HepG2 (cell line): ENCODE measurements around the gene ZNF341. TPM values are rescaled to one million over a fixed set of nuclear protein-coding genes. Genes with fewer than 3 reads are reported as not detected.

Source experiments
- CBX5 ChIP-seq: sonication (generic); formaldehyde crosslinking; IDR thresholded peaks from 2 replicates; pipeline ENCODE4 v1.4.0; 2020; ENCODE audit warnings: missing genetic modification reagents, borderline replicate concordance
- ETV5 ChIP-seq: IDR thresholded peaks from 2 replicates; pipeline ENCODE4 v1.6.1; 2018; ENCODE audit warnings: missing biosample characterization, missing genetic modification reagents, inconsistent platforms, borderline replicate concordance
- FOSL2 ChIP-seq: sonication (generic); formaldehyde crosslinking; IDR thresholded peaks from 2 replicates; pipeline ENCODE4 v1.4.0; 2020; ENCODE audit warnings: missing genetic modification reagents
- FOXA3 ChIP-seq: IDR thresholded peaks from 2 replicates; pipeline ENCODE4 v1.6.1; 2016; ENCODE audit warnings: missing genetic modification reagents, missing compliant biosample characterization
- GATAD1 ChIP-seq: IDR thresholded peaks from 2 replicates; pipeline ENCODE4 v1.6.1; 2016; ENCODE audit warnings: missing genetic modification reagents, missing compliant biosample characterization
- HIVEP1 ChIP-seq: sonication (generic); formaldehyde crosslinking; IDR thresholded peaks from 2 replicates; pipeline ENCODE4 v1.4.0; 2020; ENCODE audit warnings: mild to moderate bottlenecking, missing genetic modification reagents
- JUND ChIP-seq: sonication (generic); formaldehyde crosslinking; IDR thresholded peaks from 2 replicates; pipeline ENCODE4 v1.8.0; 2022; ENCODE audit warnings: mild to moderate bottlenecking, missing genetic modification reagents
- KAT8 ChIP-seq: IDR thresholded peaks from 2 replicates; pipeline ENCODE4 v1.6.1; 2016; ENCODE audit warnings: missing genetic modification reagents, missing compliant biosample characterization
- MEF2D ChIP-seq: sonication (generic); formaldehyde crosslinking; IDR thresholded peaks from 2 replicates; pipeline ENCODE4 v1.5.1; 2020; ENCODE audit warnings: mild to moderate bottlenecking, missing genetic modification reagents
- PATZ1 ChIP-seq: sonication (generic); formaldehyde crosslinking; IDR thresholded peaks from 2 replicates; pipeline ENCODE4 v1.4.0; 2020; ENCODE audit warnings: missing genetic modification reagents
- PHB2 ChIP-seq: fragments of 450-650 bp; IDR thresholded peaks from 2 replicates; pipeline ENCODE4 v1.6.1; 2018; ENCODE audit not compliant: partially characterized antibody
- RXRA ChIP-seq: sonication (generic); formaldehyde crosslinking; IDR thresholded peaks from 2 replicates; pipeline ENCODE4 v1.5.1; 2020; ENCODE audit warnings: missing genetic modification reagents
- SOX5 ChIP-seq: IDR thresholded peaks from 2 replicates; pipeline ENCODE4 v1.6.1; 2016; ENCODE audit warnings: borderline replicate concordance
- TCF7 ChIP-seq: sonication (generic); IDR thresholded peaks from 2 replicates; pipeline ENCODE4 v1.6.1; 2016; ENCODE audit warnings: antibody characterized with exemption, low read depth
- ZMYM3 ChIP-seq: sonication (generic); formaldehyde crosslinking; IDR thresholded peaks from 2 replicates; pipeline ENCODE4 v1.5.1; 2020; ENCODE audit warnings: mild to moderate bottlenecking, missing genetic modification reagents
- ZNF33B ChIP-seq: sonication (generic); formaldehyde crosslinking; IDR thresholded peaks from 2 replicates; pipeline ENCODE4 v1.5.1; 2020; ENCODE audit warnings: mild to moderate bottlenecking, missing genetic modification reagents
- ZNF430 ChIP-seq: sonication (generic); formaldehyde crosslinking; IDR thresholded peaks from 2 replicates; pipeline ENCODE4 v1.9.0; 2021; ENCODE audit warnings: mild to moderate bottlenecking, missing genetic modification reagents
- ZNF484 ChIP-seq: sonication (generic); formaldehyde crosslinking; IDR thresholded peaks from 2 replicates; pipeline ENCODE4 v1.5.1; 2020; ENCODE audit warnings: mild to moderate bottlenecking, low read depth, missing genetic modification reagents, borderline replicate concordance
- ZNF496 ChIP-seq: sonication (generic); formaldehyde crosslinking; IDR thresholded peaks from 2 replicates; pipeline ENCODE4 v1.8.1; 2023; ENCODE audit warnings: mild to moderate bottlenecking, moderate library complexity, missing genetic modification reagents; ENCODE audit not compliant: insufficient replicate concordance
- ZNF879 ChIP-seq: sonication (generic); formaldehyde crosslinking; IDR thresholded peaks from 2 replicates; pipeline ENCODE4 v1.8.1; 2023; ENCODE audit warnings: missing genetic modification reagents
- polyA plus RNA-seq, 8 experiments: library from polyadenylated mRNA; depleted of rRNA in 3 of 8; stranded (reverse) in 7 of 8; unstranded in 1 of 8; fragments of >200 nt; fragmentation: Illumina TruSeq in 4 of 8; extraction: Trizol in 4 of 8; gene quantifications; 2 replicates each; pipeline versions ENCODE4 v1.2.1 to v1.2.3, GENCODE V29; 2011 to 2016; ENCODE audit warnings: low read depth in 4 of 8, missing spikeins in 1 of 8, mixed read lengths in 1 of 8; ENCODE audit not compliant: insufficient read depth in 1 of 8
- total RNA-seq, 5 experiments: library from RNA; depleted of rRNA; stranded (reverse); fragments of >200 nt; fragmentation: Illumina TruSeq; extraction: Trizol; gene quantifications; 2 replicates each; pipeline ENCODE4 v1.2.3, GENCODE V29; 2016; ENCODE audit warnings: low read depth in 1 of 5
- TF ChIP-seq, protein P1 (sequence below), 2 experiments: fragments of 450-650 bp in 1 of 2; sonication (generic) in 1 of 2; formaldehyde crosslinking; IDR thresholded peaks; 2 replicates each; pipeline versions ENCODE4 v1.5.0 to v1.8.0; 2020 to 2022; ENCODE audit warnings: mild to moderate bottlenecking in 1 of 2, missing genetic modification reagents in 1 of 2
- TF ChIP-seq, protein P2 (sequence below): IDR thresholded peaks from 2 replicates; pipeline ENCODE4 v1.6.1; 2016; ENCODE audit warnings: control low read depth

Gene ZNF341
- total and polyA plus RNA-seq, 2 of the 13 experiments (the other 11 are each of a cell fraction or from before 2014, with no cell fraction given), result 1.1 to 2.2 TPM

GRCh38 chr20:33689973-33690372 lies 41.8 kb upstream of the ZNF341 start (continued):
- 0 out of 2 replicates have a peak, but pooled peaks have one; percentile 41 for TF ChIP-seq SOX5 (CRISPR knock-in tag)
- TF ChIP-seq KAT8 (CRISPR knock-in tag), result no peak
- TF ChIP-seq HIVEP1 (CRISPR knock-in tag), result no peak
- TF ChIP-seq MEF2D, result 0 out of 2 replicates have a peak, but pooled peaks have one; percentile 40
- TF ChIP-seq, protein P1, sequence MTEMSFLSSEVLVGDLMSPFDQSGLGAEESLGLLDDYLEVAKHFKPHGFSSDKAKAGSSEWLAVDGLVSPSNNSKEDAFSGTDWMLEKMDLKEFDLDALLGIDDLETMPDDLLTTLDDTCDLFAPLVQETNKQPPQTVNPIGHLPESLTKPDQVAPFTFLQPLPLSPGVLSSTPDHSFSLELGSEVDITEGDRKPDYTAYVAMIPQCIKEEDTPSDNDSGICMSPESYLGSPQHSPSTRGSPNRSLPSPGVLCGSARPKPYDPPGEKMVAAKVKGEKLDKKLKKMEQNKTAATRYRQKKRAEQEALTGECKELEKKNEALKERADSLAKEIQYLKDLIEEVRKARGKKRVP (CRISPR knock-in tag; IDR thresholded peaks at IDR 0.05), result no peak
- TF ChIP-seq PATZ1 (CRISPR knock-in tag), result peak; percentile 34; the same call in 1 of the 2 replicates
- TF ChIP-seq CBX5 (CRISPR knock-in tag), result no peak
- TF ChIP-seq, protein P2, sequence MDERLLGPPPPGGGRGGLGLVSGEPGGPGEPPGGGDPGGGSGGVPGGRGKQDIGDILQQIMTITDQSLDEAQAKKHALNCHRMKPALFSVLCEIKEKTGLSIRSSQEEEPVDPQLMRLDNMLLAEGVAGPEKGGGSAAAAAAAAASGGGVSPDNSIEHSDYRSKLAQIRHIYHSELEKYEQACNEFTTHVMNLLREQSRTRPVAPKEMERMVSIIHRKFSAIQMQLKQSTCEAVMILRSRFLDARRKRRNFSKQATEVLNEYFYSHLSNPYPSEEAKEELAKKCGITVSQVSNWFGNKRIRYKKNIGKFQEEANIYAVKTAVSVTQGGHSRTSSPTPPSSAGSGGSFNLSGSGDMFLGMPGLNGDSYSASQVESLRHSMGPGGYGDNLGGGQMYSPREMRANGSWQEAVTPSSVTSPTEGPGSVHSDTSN (CRISPR knock-in tag), result peak; percentile 35; the same call in 1 of the 2 replicates
- TF ChIP-seq FOXA3 (CRISPR knock-in tag), result 0 out of 2 replicates have a peak, but pooled peaks have one; percentile 21
- TF ChIP-seq ZNF496 (CRISPR knock-in tag), result no peak
- TF ChIP-seq GATAD1, result peak; percentile 29; the same call in 1 of the 2 replicates
- TF ChIP-seq ZNF484 (CRISPR knock-in tag), result no peak
- TF ChIP-seq ZMYM3, result no peak
- TF ChIP-seq TCF7, result peak; percentile 89
- TF ChIP-seq ETV5 (CRISPR knock-in tag), result peak; percentile 73; the same call in 1 of the 2 replicates
- TF ChIP-seq PHB2, result no peak
- no peak for TF ChIP-seq ZNF879 (CRISPR knock-in tag)
- TF ChIP-seq JUND (CRISPR knock-in tag), result peak; percentile 60; the same call in 1 of the 2 replicates
- TF ChIP-seq FOSL2 (CRISPR knock-in tag), result peak; percentile 90
- TF ChIP-seq ZNF430 (CRISPR knock-in tag), result peak; percentile 16; the same call in 1 of the 2 replicates
- TF ChIP-seq RXRA (CRISPR knock-in tag), result peak; percentile 47; the same call in 1 of the 2 replicates
- TF ChIP-seq ZNF33B (CRISPR knock-in tag), result no peak
- TF ChIP-seq, all 625 proteins: peak for 42
